Endothelial cell of umbilical vein (primary cell): ENCODE data around the gene PTPN12.

Experiments used
- CTCF ChIP-seq, 2 donors: IDR thresholded peaks; 1 replicate in 1 of 2; 2 replicates in 1 of 2; pipeline ENCODE4 v1.5.1; 2011; ENCODE audit warnings: low read length in 2 of 2, mild to moderate bottlenecking in 2 of 2, moderate library complexity in 2 of 2, control low read depth in 1 of 2, inconsistent platforms in 1 of 2, low read depth in 1 of 2; ENCODE audit not compliant: insufficient read depth in 1 of 2; ENCODE audit errors: extremely low read depth in 1 of 2
- EZH2 ChIP-seq: IDR thresholded peaks from 2 replicates; pipeline ENCODE4 v1.6.1; 2012; ENCODE audit warnings: borderline replicate concordance, low read depth, mild to moderate bottlenecking, moderate library complexity, low read length, inconsistent platforms; ENCODE audit not compliant: severe bottlenecking
- FOS ChIP-seq: IDR thresholded peaks from 2 replicates; pipeline ENCODE4 v1.6.1; 2011; ENCODE audit warnings: mild to moderate bottlenecking, low read length, moderate library complexity, borderline replicate concordance; ENCODE audit not compliant: insufficient read depth
- JUN ChIP-seq: IDR thresholded peaks from 2 replicates; pipeline ENCODE4 v1.6.1; 2011; ENCODE audit warnings: borderline replicate concordance, low read depth; ENCODE audit not compliant: insufficient read length, insufficient read depth
- MAX ChIP-seq: IDR thresholded peaks from 2 replicates; pipeline ENCODE4 v1.6.1; 2011; ENCODE audit not compliant: insufficient read depth, insufficient read length
- MYC ChIP-seq: IDR thresholded peaks from one replicate; pipeline ENCODE4 v1.6.1; 2011; ENCODE audit warnings: mild to moderate bottlenecking, low read depth, low read length
- POLR2A ChIP-seq: IDR thresholded peaks from 2 replicates; pipeline ENCODE4 v1.6.1; 2012; ENCODE audit warnings: low read depth, mild to moderate bottlenecking, control low read depth, low read length
- POLR2AphosphoS5 ChIP-seq: IDR thresholded peaks from 2 replicates; pipeline ENCODE4 v1.6.1; 2012; ENCODE audit warnings: low read depth, mild to moderate bottlenecking, control low read depth, low read length, moderate library complexity; ENCODE audit not compliant: insufficient read depth

GRCh38 chr7:77655836-77656455, 118.9 kb downstream of the PTPN12 start:
- TF ChIP-seq MAX (no peak), CTCF (IDR thresholded peaks at IDR 0.05; ENCODE audit: extremely low read depth in 1 of 2, insufficient read depth in 1 of 2, low read depth in 1 of 2, low read length in 2 of 2) (no peak), POLR2A (no peak), JUN (no peak), EZH2 (no peak), POLR2AphosphoS5 (no peak), MYC (no peak), FOS (no peak)
